H9 (cell line): Measurements from ENCODE around the gene LRRC28. TPM values are rescaled to one million over a fixed set of nuclear protein-coding genes. Genes with fewer than 3 reads are reported as not detected.

Experiments
- DNase-seq: peaks from one replicate; pipeline ENCODE4 v3.0.0-alpha.2; 2017
- H2AFZ ChIP-seq: one replicate; pipeline ENCODE4 v1.6.1; 2013; ENCODE audit warnings: mild to moderate bottlenecking, low read length, control low read depth, moderate library complexity
- H2AK5ac ChIP-seq: 2 replicates; pipeline ENCODE4 v1.6.1; 2013; ENCODE audit warnings: low read length, control low read depth, mixed read lengths; ENCODE audit not compliant: insufficient read length
- H2BK120ac ChIP-seq: one replicate; pipeline ENCODE4 v1.6.1; 2013; ENCODE audit warnings: low read depth, mild to moderate bottlenecking, low read length, control low read depth, inconsistent platforms; ENCODE audit not compliant: poor library complexity, severe bottlenecking
- H2BK12ac ChIP-seq: 2 replicates; pipeline ENCODE4 v1.6.1; 2013; ENCODE audit warnings: low read length, control low read depth, mixed read lengths, low read depth; ENCODE audit not compliant: insufficient read length
- H2BK15ac ChIP-seq: 2 replicates; pipeline ENCODE4 v1.6.1; 2013; ENCODE audit warnings: low read depth, low read length, control low read depth
- H2BK20ac ChIP-seq: one replicate; pipeline ENCODE4 v1.6.1; 2013; ENCODE audit warnings: low read depth, mild to moderate bottlenecking, low read length, control low read depth, inconsistent platforms; ENCODE audit not compliant: poor library complexity, severe bottlenecking
- H2BK5ac ChIP-seq: 2 replicates; pipeline ENCODE4 v1.6.1; 2013; ENCODE audit warnings: low read length, control low read depth, mixed read lengths; ENCODE audit not compliant: insufficient read length
- H3K14ac ChIP-seq: 2 replicates; pipeline ENCODE4 v1.6.1; 2013; ENCODE audit warnings: low read length, control low read depth; ENCODE audit not compliant: insufficient read depth
- H3K18ac ChIP-seq: 2 replicates; pipeline ENCODE4 v1.6.1; 2013; ENCODE audit warnings: low read depth, mild to moderate bottlenecking, mixed read lengths, low read length, control low read depth; ENCODE audit not compliant: insufficient read length
- H3K23ac ChIP-seq: 2 replicates; pipeline ENCODE4 v1.6.1; 2013; ENCODE audit warnings: low read length, control low read depth, mixed read lengths, low read depth; ENCODE audit not compliant: insufficient read length
- H3K23me2 ChIP-seq: 2 replicates; pipeline ENCODE4 v1.6.1; 2013; ENCODE audit warnings: low read depth, mild to moderate bottlenecking, mixed read lengths, low read length, control low read depth; ENCODE audit not compliant: insufficient read length, poor library complexity, severe bottlenecking
- H3K27ac ChIP-seq: 2 replicates; pipeline ENCODE4 v1.5.1; 2013; ENCODE audit warnings: low read length, control low read depth, mixed read lengths, low read depth; ENCODE audit not compliant: insufficient read length
- H3K27me3 ChIP-seq: 2 replicates; pipeline ENCODE4 v1.6.1; 2013; ENCODE audit warnings: low read length, control low read depth, inconsistent platforms; ENCODE audit not compliant: insufficient read depth
- H3K4ac ChIP-seq: 2 replicates; pipeline ENCODE4 v1.6.1; 2013; ENCODE audit warnings: low read depth, mild to moderate bottlenecking, control low read depth, inconsistent platforms, low read length, moderate library complexity
- H3K4me1 ChIP-seq: 2 replicates; pipeline ENCODE4 v1.6.1; 2013; ENCODE audit warnings: low read length, control low read depth, inconsistent platforms; ENCODE audit not compliant: insufficient read depth
- H3K4me2 ChIP-seq: 2 replicates; pipeline ENCODE4 v1.6.1; 2013; ENCODE audit warnings: low read length, control low read depth, mixed read lengths; ENCODE audit not compliant: insufficient read length, insufficient read depth
- H3K56ac ChIP-seq: 2 replicates; pipeline ENCODE4 v1.6.1; 2013; ENCODE audit warnings: low read depth, mild to moderate bottlenecking, mixed read lengths, low read length, control low read depth; ENCODE audit not compliant: insufficient read length
- H3K79me1 ChIP-seq: 2 replicates; pipeline ENCODE4 v1.6.1; 2013; ENCODE audit warnings: low read depth, mild to moderate bottlenecking, moderate library complexity, low read length, control low read depth, inconsistent platforms; ENCODE audit not compliant: insufficient read depth, poor library complexity, severe bottlenecking
- H3K79me2 ChIP-seq: 2 replicates; pipeline ENCODE4 v1.6.1; 2013; ENCODE audit warnings: low read length, control low read depth, inconsistent platforms; ENCODE audit not compliant: insufficient read depth
- H3K9ac ChIP-seq: 2 replicates; pipeline ENCODE4 v1.6.1; 2013; ENCODE audit warnings: low read length, control low read depth, mixed read lengths; ENCODE audit not compliant: insufficient read length; ENCODE audit errors: extremely low read depth
- H3K9me3 ChIP-seq: one replicate; pipeline ENCODE4 v1.6.1; 2013; ENCODE audit warnings: low read depth, low read length, inconsistent platforms; ENCODE audit not compliant: control insufficient read depth
- H3T11ph ChIP-seq: one replicate; pipeline ENCODE4 v1.6.1; 2013; ENCODE audit warnings: mild to moderate bottlenecking, low read length, control low read depth, inconsistent platforms
- H4K20me1 ChIP-seq: one replicate; pipeline ENCODE4 v1.6.1; 2013; ENCODE audit not compliant: control insufficient read depth, insufficient read length, insufficient read depth
- H4K5ac ChIP-seq: 2 replicates; pipeline ENCODE4 v1.6.1; 2013; ENCODE audit warnings: low read depth, mild to moderate bottlenecking, mixed read lengths, low read length, control low read depth; ENCODE audit not compliant: insufficient read length
- H4K8ac ChIP-seq: replicated peaks from 2 replicates; pipeline ENCODE4 v1.6.1; 2013; ENCODE audit warnings: low read length, control low read depth, mixed read lengths, low read depth; ENCODE audit not compliant: insufficient read length
- H4K91ac ChIP-seq: 2 replicates; pipeline ENCODE4 v1.6.1; 2013; ENCODE audit warnings: low read depth, mild to moderate bottlenecking, moderate library complexity, mixed read lengths, low read length, control low read depth; ENCODE audit not compliant: insufficient read length
- H3K27ac Mint-ChIP-seq, 3 experiments: 2 replicates in 2 of 3; 3 replicates in 1 of 3; pipeline ENCODE4 v1.8.0; 2020 to 2021; ENCODE audit warnings: mixed read lengths in 3 of 3, mild to moderate bottlenecking in 1 of 3, moderate library complexity in 1 of 3
- H3K27me3 Mint-ChIP-seq: 2 replicates; pipeline ENCODE4 v1.8.0; 2021; ENCODE audit warnings: low read depth, mild to moderate bottlenecking, moderate library complexity, mixed read lengths
- H3K36me3 Mint-ChIP-seq, 3 experiments: 2 replicates in 2 of 3; 3 replicates in 1 of 3; pipeline ENCODE4 v1.8.0; 2020 to 2021; ENCODE audit warnings: low read depth in 3 of 3, mixed read lengths in 3 of 3; ENCODE audit not compliant: insufficient read depth in 1 of 3
- H3K4me1 Mint-ChIP-seq, 2 experiments: 2 replicates each; pipeline ENCODE4 v1.8.0; 2020; ENCODE audit warnings: mixed read lengths in 2 of 2
- H3K4me3 Mint-ChIP-seq, 2 experiments: 2 replicates in 1 of 2; 3 replicates in 1 of 2; pipeline ENCODE4 v1.8.0; 2020 to 2021; ENCODE audit warnings: mild to moderate bottlenecking in 2 of 2, mixed read lengths in 2 of 2, moderate library complexity in 1 of 2
- H3K9me3 Mint-ChIP-seq, 2 experiments: 2 replicates in 1 of 2; 3 replicates in 1 of 2; pipeline ENCODE4 v1.8.0; 2020; ENCODE audit warnings: mild to moderate bottlenecking in 2 of 2, mixed read lengths in 2 of 2, moderate library complexity in 1 of 2
- CTCF ChIP-seq: fragments of 200-600 bp; sonication (generic); conservative IDR thresholded peaks from 3 replicates; pipeline ENCODE4 v1.8.0; 2021; ENCODE audit warnings: antibody characterized with exemption, mild to moderate bottlenecking
- WGBS: extraction: QIAGEN DNeasy Blood & Tissue Kit; methylation state at CpG from one replicate; pipeline ENCODE4 v1.1.7; 2013; ENCODE audit warnings: missing lambda C conversion rate, low lambda C conversion rate, mixed read lengths; ENCODE audit not compliant: insufficient read length; ENCODE audit errors: extremely low coverage; 5-methylcytosine and 5-hydroxymethylcytosine counted together
- total RNA-seq: library from RNA; stranded (reverse); gene quantifications from 2 replicates; pipeline ENCODE4 v1.2.1, GENCODE V29; 2021

Gene LRRC28
- total RNA-seq, 1 experiment from 2014 or later = 17.6 TPM

GRCh38 chr15:99248000-99248715 is 3.1 kb upstream of the LRRC28 start:
- no peak for DNase-seq
- no peak overlapping the region for H4K8ac ChIP-seq
- no peak overlapping the region for H3K56ac ChIP-seq
- H2BK12ac ChIP-seq = no peak overlapping the region
- H3K79me2 ChIP-seq = no peaks in the 10 kb centered on the region; the same call in 1 of the 2 replicates
- H3K27ac Mint-ChIP-seq = no peak overlapping the region
- H3K27me3 ChIP-seq = no peaks in the 10 kb centered on the region
- no peak overlapping the region for H3K18ac ChIP-seq
- no peaks in the 10 kb centered on the region for H3K9me3 ChIP-seq
- H3K23me2 ChIP-seq = peaks cover 3% of the 10 kb centered on the region
- no peak for TF ChIP-seq CTCF
- no peak overlapping the region for H2BK20ac ChIP-seq
- H3K23ac ChIP-seq = no peak overlapping the region
- H3K9me3 Mint-ChIP-seq = no peaks in the 10 kb centered on the region
- H3K4me1 ChIP-seq = no peaks in the 10 kb centered on the region; the same call in 1 of the 2 replicates
- no peak overlapping the region for H3K4me3 Mint-ChIP-seq
- no CpG with 5 or more reads among the region's 7 CpGs for WGBS
- peak overlapping the region; percentile 99 for H3K4me2 ChIP-seq
- H3K9ac ChIP-seq = no peak overlapping the region
- no peak overlapping the region for H2AFZ ChIP-seq
- H2BK5ac ChIP-seq = no peak overlapping the region
- no peak overlapping the region for H4K91ac ChIP-seq
- H3K4ac ChIP-seq = no peak overlapping the region
- no peaks in the 10 kb centered on the region for H3K36me3 Mint-ChIP-seq
- H3K27ac ChIP-seq = no peak overlapping the region
- no peak overlapping the region for H2BK15ac ChIP-seq
- H3K14ac ChIP-seq = no peak overlapping the region
- H2AK5ac ChIP-seq = no peak overlapping the region
- H3T11ph ChIP-seq = no peak overlapping the region
- H3K79me1 ChIP-seq = no peaks in the 10 kb centered on the region
- no peak overlapping the region for H4K5ac ChIP-seq
- no peak overlapping the region for H2BK120ac ChIP-seq
- no peaks in the 10 kb centered on the region for H3K27me3 Mint-ChIP-seq
- H3K4me1 Mint-ChIP-seq = peaks cover 10% of the 10 kb centered on the region in 2 experiments; a peak in 2 of 4 replicates
- no peaks in the 10 kb centered on the region for H4K20me1 ChIP-seq
